Fibroblast of mammary gland (primary cell): Measurements from ENCODE around the gene GPR62.

Experiments
- DNase-seq: peaks from one replicate; pipeline ENCODE4 v3.0.0-alpha.2; 2010; ENCODE audit warnings: low read depth
- H3K4me3 ChIP-seq: 2 replicates; pipeline ENCODE4 v1.5.1; 2011; ENCODE audit warnings: low read depth, mild to moderate bottlenecking, low read length, moderate library complexity; ENCODE audit not compliant: control insufficient read depth
- CTCF ChIP-seq: conservative IDR thresholded peaks from 2 replicates; pipeline ENCODE4 v1.5.1; 2011; ENCODE audit warnings: low read depth, low read length, inconsistent platforms; ENCODE audit not compliant: control insufficient read depth, insufficient read depth

The GPR62 gene

GRCh38 chr3:51967384-51968169 lies 12.4 kb downstream of the GPR62 start, which contains the start of gene PCBP4:
Gene PCBP4 (minus strand): TSS chr3:51967454. CDS start chr3:51961240, 6,214 bp downstream.
- H3K4me3 ChIP-seq = peak within 1 kb of the TSS; percentile 62
- DNase-seq = no peak
- TF ChIP-seq CTCF = no peak

GRCh38 chr3:51968170-51968775 lies 13.1 kb downstream of the GPR62 start:
- peak overlapping the region; percentile 59 for H3K4me3 ChIP-seq
- no peak for TF ChIP-seq CTCF
- DNase-seq = peak; percentile 37

GRCh38 chr3:51968883-51969678 lies 13.9 kb downstream of the GPR62 start:
- no peak for TF ChIP-seq CTCF
- H3K4me3 ChIP-seq = no peak overlapping the region
- DNase-seq = no peak

GRCh38 chr3:51969841-51970240 lies 14.7 kb downstream of the GPR62 start:
- no peak overlapping the region for H3K4me3 ChIP-seq
- no peak for DNase-seq
- no peak for TF ChIP-seq CTCF

GRCh38 chr3:51970606-51971300 lies 15.6 kb downstream of the GPR62 start:
- DNase-seq = no peak
- no peak for TF ChIP-seq CTCF
- no peak overlapping the region for H3K4me3 ChIP-seq

- TF ChIP-seq CTCF = no peak
- H3K4me3 ChIP-seq = no peak overlapping the region
- no peak for DNase-seq
Observed at GRCh38 chr3:51971350-51971749, 16.2 kb downstream of the GPR62 start.
